HL-60/S4 treated with retinoic acid at 250 ng/mL for 4 days and 3 days (cell line): ENCODE results near the gene ERP29.
"Not testable (repeated sequence)": the region's sequence is repeated elsewhere in the genome, so short reads cannot be mapped to it uniquely, and the experiment has no call there.

Source experiments
- in situ Hi-C: fragments of 300-500 bp; cut with MboI; formaldehyde crosslinking; loops from 2 replicates; pipeline ENCODE4 v1.7.0; 2022; ENCODE audit warnings: low sequenced_read_pairs

The ERP29 gene

GRCh38 chr12:112012775-112013600 lies at the start of gene ERP29, which contains the start of gene TMEM116:
ERP29 (plus strand) TSS chr12:112013426; CDS start chr12:112013466, 40 bp downstream.
TMEM116 (minus strand) TSS chr12:112013165; CDS start chr12:112005270, 7,895 bp downstream.
- in situ Hi-C loops: no loop called here

DNA sequence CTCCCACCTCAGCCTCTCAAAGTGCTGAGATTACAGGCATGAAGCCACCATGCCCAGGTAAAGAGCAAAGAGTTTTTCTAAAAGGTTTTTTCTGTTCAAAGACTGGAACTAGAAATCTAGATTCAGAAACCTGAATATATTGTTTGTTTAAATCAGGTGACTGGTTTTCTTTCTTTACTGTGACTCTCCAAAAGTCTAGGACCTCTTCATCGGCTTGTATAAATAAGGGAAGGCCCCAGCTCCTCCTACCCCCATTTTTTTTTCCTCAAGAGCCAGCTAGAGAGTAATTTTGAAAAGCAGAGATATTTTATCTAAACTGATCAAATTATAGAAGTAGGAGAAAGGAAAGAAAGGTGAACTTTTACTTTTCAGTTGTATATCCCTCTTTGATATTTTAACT lies 48.3 kb upstream of the ERP29 start:
- in situ Hi-C loops: no loop called here

- in situ Hi-C loops: no loop called here
These were observed 41.4 kb upstream of the ERP29 start for GRCh38 chr12:111971800-111972199.

- in situ Hi-C loops: no loop called here
These were observed 37.9 kb upstream of the ERP29 start for GRCh38 chr12:111975161-111975931.

- in situ Hi-C loops: no loop called here
These were observed 36.9 kb upstream of the ERP29 start for GRCh38 chr12:111976291-111976690.

DNA sequence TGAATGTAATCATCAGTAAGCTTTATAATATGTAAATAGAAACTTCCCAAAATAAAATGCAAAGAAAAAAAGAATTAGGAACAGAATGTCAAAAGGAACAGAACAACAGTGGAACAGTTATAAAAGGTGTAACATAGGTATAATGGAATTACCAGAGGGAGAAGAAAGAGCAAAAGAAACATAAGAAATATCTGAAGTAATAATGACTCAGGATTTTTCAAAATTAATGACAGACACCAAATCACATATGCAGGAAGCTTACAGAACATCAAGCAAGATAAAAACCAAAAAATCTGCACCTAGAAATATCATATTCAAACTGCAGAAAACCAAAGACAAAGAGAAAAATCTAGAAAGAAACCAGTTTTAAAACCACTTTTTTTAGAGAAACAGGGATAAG lies 36.4 kb upstream of the ERP29 start:
- in situ Hi-C loops: no loop called here

GRCh38 chr12:111978545-111978944 lies 34.7 kb upstream of the ERP29 start:
- in situ Hi-C loops: no loop called here

DNA sequence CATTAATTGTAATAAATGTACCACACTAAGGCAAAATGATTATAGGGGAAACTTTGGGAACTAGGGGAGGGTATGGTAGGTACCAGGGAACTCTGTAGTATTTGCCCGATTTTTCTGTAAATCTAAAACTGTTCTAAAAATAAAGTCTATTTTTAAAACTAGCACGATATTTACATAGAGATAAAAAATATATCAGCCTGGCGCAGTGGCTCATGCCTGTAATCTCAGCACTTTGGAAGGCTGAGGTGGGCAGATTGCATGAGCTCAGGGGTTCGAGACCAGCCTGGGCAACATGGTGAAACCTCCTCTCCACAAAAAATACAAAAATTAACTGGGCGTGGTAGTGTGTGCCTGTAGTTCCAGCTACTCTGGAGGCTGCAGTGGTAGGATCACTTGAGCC lies 32.6 kb upstream of the ERP29 start:
- in situ Hi-C loops: no loop called here

GRCh38 chr12:111981987-111982386 lies 31.2 kb upstream of the ERP29 start:
- in situ Hi-C loops: no loop called here

DNA sequence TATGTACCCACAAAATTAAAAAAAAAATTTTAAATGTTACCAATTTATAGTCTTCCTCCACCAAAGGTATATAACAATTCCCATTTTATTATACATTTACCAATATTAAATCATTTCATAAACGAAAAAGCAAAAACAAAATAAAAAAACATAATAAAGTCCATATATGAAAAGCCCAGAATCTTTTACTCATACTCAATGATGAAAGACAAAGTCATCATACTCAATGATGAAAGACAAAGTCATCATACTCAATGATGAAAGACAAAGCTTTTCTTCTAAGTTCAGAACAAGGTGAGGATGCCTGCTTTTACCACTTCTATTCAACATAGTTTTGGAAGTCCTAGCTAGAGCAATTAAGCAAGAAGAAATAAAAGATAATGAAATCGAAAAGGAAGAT lies 28.4 kb upstream of the ERP29 start:
- in situ Hi-C loops: no loop called here

GRCh38 chr12:111991535-111991934 lies 21.7 kb upstream of the ERP29 start:
- in situ Hi-C loops: no loop called here

- in situ Hi-C loops: no loop called here
These were observed 21.3 kb upstream of the ERP29 start for GRCh38 chr12:111991946-111992345.

DNA sequence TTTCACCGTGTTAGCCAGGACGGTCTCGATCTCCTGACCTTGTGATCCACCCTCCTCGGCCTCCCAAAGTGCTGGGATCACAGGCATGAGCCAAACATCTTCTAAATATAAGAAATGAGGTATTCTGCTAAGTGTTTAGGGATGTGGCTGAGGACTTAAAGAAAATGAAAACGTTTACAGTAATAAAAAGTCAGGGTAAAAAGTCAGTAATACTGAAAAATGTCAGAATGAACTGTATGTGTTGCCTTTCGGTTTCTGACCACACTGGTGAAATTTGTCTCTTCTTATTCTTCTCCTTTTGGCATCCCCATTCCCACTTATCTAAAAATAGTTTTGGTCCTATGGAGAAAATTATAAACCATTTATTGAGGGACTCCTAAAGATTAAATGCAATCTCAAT lies 20.8 kb upstream of the ERP29 start:
- in situ Hi-C loops: no loop called here

DNA sequence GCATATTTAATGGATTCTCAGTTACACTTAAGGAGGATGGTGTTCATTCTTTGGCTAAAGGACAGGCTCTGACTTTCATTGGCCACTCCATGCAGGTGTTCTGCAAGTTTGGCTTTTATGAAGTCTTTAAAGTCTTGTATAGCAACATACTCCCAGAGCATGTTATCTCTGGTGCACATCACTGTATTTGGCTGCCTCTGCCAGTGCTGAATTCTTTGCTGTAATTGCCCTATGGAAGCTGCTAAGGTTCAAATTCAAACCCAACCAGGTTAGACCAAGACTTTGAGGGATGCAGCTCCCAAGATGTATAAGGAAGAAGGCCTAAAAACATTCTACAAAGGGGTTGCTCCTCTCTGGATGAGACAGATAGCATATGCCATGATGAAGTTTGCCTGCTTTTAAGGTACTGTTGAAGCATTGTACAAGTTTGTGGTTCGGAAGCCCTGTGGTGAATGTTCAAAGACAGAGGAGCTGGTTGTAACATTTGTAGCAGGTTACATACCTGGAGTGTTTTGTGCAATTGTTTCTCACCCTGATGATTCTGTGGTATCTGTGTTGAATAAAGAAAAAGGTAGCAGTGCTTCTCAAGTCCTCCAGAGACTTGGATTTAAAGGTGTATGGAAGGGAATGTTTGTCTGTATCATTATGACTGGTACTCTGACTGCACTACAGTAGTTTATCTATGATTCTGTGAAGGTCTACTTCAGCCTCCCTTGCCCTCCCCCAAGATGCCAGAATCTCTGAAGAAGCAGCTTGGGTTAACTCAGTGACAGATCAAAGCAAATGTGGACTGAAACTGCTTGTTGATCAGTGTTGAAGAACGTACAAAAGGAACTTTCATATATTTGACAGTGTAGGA lies 19.7 kb upstream of the ERP29 start:
- in situ Hi-C loops: no loop called here

- in situ Hi-C loops: not testable (repeated sequence)
These were observed 18.8 kb upstream of the ERP29 start for GRCh38 chr12:111994211-111995111.

GRCh38 chr12:111995782-111996480 lies 17.3 kb upstream of the ERP29 start:
- in situ Hi-C loops: no loop called here

- in situ Hi-C loops: no loop called here
These were observed 15.9 kb upstream of the ERP29 start for GRCh38 chr12:111997300-111997699.

- in situ Hi-C loops: no loop called here
These were observed 15.2 kb upstream of the ERP29 start for GRCh38 chr12:111998015-111998414.

DNA sequence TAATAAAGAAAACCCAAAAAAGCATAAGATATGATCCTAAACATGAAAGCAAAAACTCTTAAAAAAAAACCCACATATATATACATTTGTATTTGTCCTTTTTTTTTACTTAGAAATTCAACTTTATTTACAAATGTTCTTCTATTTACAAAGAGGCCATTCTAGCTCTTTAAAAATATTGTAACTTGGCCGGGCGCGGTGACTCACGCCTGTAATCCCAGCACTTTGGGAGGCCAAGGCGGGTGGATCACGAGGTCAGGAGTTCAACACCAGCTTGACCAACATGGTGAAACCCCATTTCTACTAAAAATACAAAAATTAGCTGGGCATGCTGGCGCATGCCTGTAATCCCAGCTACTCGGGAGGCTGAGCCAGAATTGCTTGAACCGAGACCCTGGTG lies 14.1 kb upstream of the ERP29 start:
- in situ Hi-C loops: not testable (repeated sequence)
